GM21786 (cell line): ENCODE data around the gene ANKRD2.
A peak's percentile ranks its signal among the peaks of the same experiment; 100 is the strongest.
"Not testable (repeated sequence)": the region's sequence is repeated elsewhere in the genome, so short reads cannot be mapped to it uniquely, and the experiment has no call there.

Experiments used
- ATAC-seq: cut with Tn5 transposase; IDR thresholded peaks from one replicate; pipeline ENCODE4 v1.9.1; 2021; ENCODE audit not compliant: unreplicated experiment

Gene ANKRD2

GRCh38 chr10:97570789-97571471 lies 1.6 kb upstream of the ANKRD2 start:
- no peak for ATAC-seq

GRCh38 chr10:97571622-97572021 lies 957 bp upstream of the ANKRD2 start:
- ATAC-seq: no peak

GRCh38 chr10:97573021-97573420 lies 442 bp downstream of the ANKRD2 start:
- no peak for ATAC-seq

- no peak for ATAC-seq
These were observed 1.1 kb downstream of the ANKRD2 start for GRCh38 chr10:97573672-97574071.

GRCh38 chr10:97574374-97575126 lies 2.0 kb downstream of the ANKRD2 start:
- ATAC-seq: no peak

- ATAC-seq: no peak
These were observed 2.6 kb downstream of the ANKRD2 start for GRCh38 chr10:97575127-97575668.

GRCh38 chr10:97576487-97576886 lies 3.9 kb downstream of the ANKRD2 start:
- ATAC-seq: not testable (repeated sequence)

- ATAC-seq: no peak
These were observed 5.1 kb downstream of the ANKRD2 start for GRCh38 chr10:97577701-97578100.

GRCh38 chr10:97578171-97578844 lies 5.7 kb downstream of the ANKRD2 start:
- ATAC-seq: no peak

GRCh38 chr10:97580421-97581367 lies 8.1 kb downstream of the ANKRD2 start:
- no peak for ATAC-seq

GRCh38 chr10:97582169-97582568 lies 9.6 kb downstream of the ANKRD2 start:
- no peak for ATAC-seq

- ATAC-seq: no peak
These were observed 10.9 kb downstream of the ANKRD2 start for GRCh38 chr10:97583476-97583875.

- peak; percentile 83 for ATAC-seq
These were observed 11.7 kb downstream of the ANKRD2 start, which contains the start of gene HOGA1 for GRCh38 chr10:97584060-97584797. TSS of gene HOGA1 (plus strand) at chr10:97584389. CDS start at chr10:97584704, 315 bp downstream.

- no peak for ATAC-seq
These were observed 12.3 kb downstream of the ANKRD2 start for GRCh38 chr10:97584798-97585438.

GRCh38 chr10:97585439-97585811 lies 12.8 kb downstream of the ANKRD2 start:
- ATAC-seq: no peak

- ATAC-seq: no peak
These were observed 14.6 kb downstream of the ANKRD2 start for GRCh38 chr10:97587183-97587582.

- no peak for ATAC-seq
These were observed 16.9 kb downstream of the ANKRD2 start, which contains the start of gene C10orf62 for GRCh38 chr10:97589479-97589878. TSS of gene C10orf62 (plus strand) at chr10:97589721. CDS start at chr10:97589898, 177 bp downstream.

- no peak for ATAC-seq
These were observed 17.6 kb downstream of the ANKRD2 start for GRCh38 chr10:97590082-97590747.
